AG04449 (cell line): ENCODE results near the gene KIF5B.

Experiments
- CTCF ChIA-PET: fragments of 350-600 bp; formaldehyde crosslinking; extraction: SDS; loops from one replicate; lab custom pipeline; 2021; ENCODE audit warnings: antibody characterized with exemption; lab: Yijun Ruan, JAX
- POLR2A ChIA-PET: fragments of 400-600, 350-600 bp; formaldehyde crosslinking; extraction: SDS; loops from one replicate; lab custom pipeline; 2020; ENCODE audit warnings: antibody characterized with exemption, inconsistent platforms; lab: Yijun Ruan, JAX
- DNase-seq: peaks from one replicate; pipeline ENCODE4 v3.0.0-alpha.2; 2010; ENCODE audit warnings: low read depth, low spot score
- H3K4me3 ChIP-seq: 2 replicates; pipeline ENCODE4 v1.5.1; 2011; ENCODE audit warnings: low read depth, mild to moderate bottlenecking, control low read depth, low read length
- CTCF ChIP-seq: IDR thresholded peaks from one replicate; pipeline ENCODE4 v1.5.1; 2011; ENCODE audit warnings: mild to moderate bottlenecking, moderate library complexity, low read length, control low read depth, inconsistent platforms; ENCODE audit not compliant: insufficient read depth; ENCODE audit errors: missing control alignments

The KIF5B gene

GRCh38 chr10:32095116-32095733 is 39.0 kb upstream of the KIF5B start:
- TF ChIP-seq CTCF: no peak
- DNase-seq: no peak
- POLR2A ChIA-PET: no interaction called here
- CTCF ChIA-PET: no interaction called here
- H3K4me3 ChIP-seq: no peak overlapping the region

DNA sequence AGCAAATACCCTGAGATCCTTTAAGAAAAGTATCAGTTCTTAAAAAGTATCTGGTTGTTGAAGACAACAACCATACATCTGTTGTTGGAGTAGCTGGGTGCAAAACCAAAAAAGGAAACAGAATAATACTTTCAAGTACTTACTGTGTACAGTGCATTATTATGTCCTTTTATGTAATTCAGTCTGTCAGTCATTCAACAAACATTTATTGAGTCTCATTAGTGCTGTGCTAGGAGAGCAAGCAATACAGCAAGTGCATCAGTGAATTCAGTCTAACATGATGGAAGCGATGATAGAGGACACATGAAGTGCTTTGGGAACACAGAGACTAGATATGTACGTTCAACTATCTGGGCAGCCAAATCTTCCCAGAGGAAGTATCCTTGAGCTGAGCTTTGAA is 37.4 kb upstream of the KIF5B start:
- ChIA-PET CTCF (no interaction called here), POLR2A (no interaction called here)
- DNase-seq: no peak
- H3K4me3 ChIP-seq: no peak overlapping the region
- TF ChIP-seq CTCF: no peak

- no peak for TF ChIP-seq CTCF
- CTCF ChIA-PET: no interaction called here
- DNase-seq: no peak
- POLR2A ChIA-PET: no interaction called here
- no peak overlapping the region for H3K4me3 ChIP-seq
Observed at GRCh38 chr10:32091046-32091445, 34.8 kb upstream of the KIF5B start.

DNA sequence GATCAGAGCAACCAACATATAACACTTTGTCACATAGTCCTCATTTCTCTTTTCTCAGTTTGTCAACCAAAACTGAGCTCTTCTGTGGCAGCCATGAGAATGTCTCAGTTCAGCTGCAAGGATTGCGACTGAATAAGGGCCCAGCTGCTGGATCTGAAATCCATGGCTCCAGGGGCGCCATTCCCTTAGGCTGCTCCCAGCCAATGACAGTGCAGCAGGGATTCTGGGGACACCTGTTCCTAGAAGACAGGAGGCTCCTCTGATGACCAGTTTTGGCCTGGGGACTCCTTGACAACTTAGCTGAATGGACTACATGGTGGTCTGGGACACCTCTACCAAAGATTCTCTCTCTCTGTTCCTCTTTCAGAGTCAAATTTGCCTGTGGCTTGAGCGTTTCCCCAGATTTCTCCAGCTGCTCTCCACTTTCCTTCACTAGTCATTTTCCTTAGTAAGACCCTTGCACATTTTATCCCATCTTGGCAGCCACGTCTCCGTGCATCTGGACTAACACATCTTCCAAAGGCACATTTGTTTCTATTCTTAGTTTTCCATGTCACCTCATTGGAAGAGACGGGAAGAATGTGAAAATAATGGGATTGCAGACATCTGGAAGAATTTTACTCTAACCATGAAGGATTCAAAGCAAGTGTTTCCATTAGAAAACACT is 28.1 kb upstream of the KIF5B start:
- CTCF ChIA-PET: no interaction called here
- DNase-seq: no peak
- TF ChIP-seq CTCF: no peak
- no peak overlapping the region for H3K4me3 ChIP-seq
- POLR2A ChIA-PET: no interaction called here

DNA sequence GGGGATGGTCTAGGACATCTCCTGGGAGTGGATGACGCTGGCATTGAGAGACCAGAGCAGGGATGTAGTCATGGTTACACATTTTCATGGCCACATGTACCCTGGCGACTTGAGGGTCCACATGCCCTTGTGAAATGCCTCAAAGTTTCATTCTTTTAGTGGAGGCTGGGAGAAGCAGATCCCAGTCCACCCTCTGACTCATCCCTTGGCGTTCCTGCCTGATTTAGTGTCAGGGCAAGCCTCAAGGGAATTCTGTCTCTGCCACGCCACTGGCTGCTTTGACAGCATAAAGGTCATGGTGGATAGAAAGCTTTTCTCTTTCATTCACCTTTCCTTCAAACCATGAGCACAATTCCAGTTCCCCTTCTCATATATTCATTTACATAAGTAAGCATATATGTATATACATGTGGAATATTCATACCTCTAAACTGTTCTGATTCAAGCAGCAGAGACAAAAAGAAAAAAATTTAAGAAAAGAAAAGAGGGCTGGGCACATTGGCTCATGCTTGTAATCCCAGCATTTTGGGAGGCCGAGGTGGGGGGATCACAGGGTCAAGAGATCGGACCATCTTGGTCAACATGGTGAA is 21.8 kb upstream of the KIF5B start:
- no peak for TF ChIP-seq CTCF
- ChIA-PET POLR2A (no interaction called here), CTCF (interaction anchor here (1.1 kb wide), 1 partner anchor 14 kb away, joined by 3 read pairs; no protein-coding TSS in a partner anchor)
- no peak overlapping the region for H3K4me3 ChIP-seq
- DNase-seq: no peak

GRCh38 chr10:32073659-32074058 is 17.4 kb upstream of the KIF5B start:
- CTCF ChIA-PET: no interaction called here
- POLR2A ChIA-PET: no interaction called here
- no peak for DNase-seq
- H3K4me3 ChIP-seq: no peak overlapping the region
- TF ChIP-seq CTCF: no peak
